GM18861 (cell line): Measurements from ENCODE around the gene TCTN3.
"Not testable (repeated sequence)": the region's sequence is repeated elsewhere in the genome, so short reads cannot be mapped to it uniquely, and the experiment has no call there.

Experiments used
- ATAC-seq: cut with Tn5 transposase; IDR thresholded peaks from one replicate; pipeline ENCODE4 v1.9.1; 2021; ENCODE audit not compliant: unreplicated experiment

The TCTN3 gene

GRCh38 chr10:95635319-95635733 is 58.4 kb downstream of the TCTN3 start:
- ATAC-seq = no peak

DNA sequence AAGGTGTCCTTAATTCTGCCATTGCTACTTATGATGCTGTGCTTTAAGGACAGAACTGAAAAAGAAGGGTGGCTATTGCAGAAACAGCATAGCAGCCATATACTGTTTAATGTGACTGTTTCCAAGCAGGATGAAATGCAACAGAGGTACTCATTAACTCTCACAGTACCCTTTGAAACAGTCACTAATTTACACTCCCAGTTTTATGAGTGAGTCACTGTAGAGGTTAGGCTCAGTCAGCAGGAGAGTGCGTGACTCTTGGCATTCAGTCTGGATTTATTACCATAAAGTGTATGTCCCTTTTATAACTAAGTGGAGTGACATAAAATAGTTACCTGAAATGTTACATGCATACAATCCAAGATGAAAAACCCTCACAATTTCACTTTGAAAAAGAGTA is 64.9 kb downstream of the TCTN3 start:
- no peak for ATAC-seq

DNA sequence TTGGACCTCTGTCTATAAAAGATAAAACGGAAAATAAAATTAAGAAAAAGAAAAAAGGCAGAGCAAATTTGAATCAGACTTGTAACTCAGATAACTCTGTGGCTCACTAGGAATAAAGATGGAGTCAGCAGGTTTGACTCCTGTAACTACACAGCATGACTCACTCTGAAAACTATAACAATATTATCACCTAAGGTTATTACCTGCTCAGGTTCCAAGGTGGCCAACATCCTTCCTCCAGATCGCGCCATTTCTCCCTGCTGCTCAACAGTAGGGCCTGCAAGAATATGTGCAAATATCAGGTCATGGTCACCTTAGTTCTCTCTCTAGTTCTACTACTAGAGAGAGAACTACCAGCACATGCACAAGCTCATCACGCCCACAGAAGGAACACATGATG is 67.2 kb downstream of the TCTN3 start:
- no peak for ATAC-seq

GRCh38 chr10:95620415-95620814 is 73.3 kb downstream of the TCTN3 start:
- ATAC-seq = not testable (repeated sequence)

DNA sequence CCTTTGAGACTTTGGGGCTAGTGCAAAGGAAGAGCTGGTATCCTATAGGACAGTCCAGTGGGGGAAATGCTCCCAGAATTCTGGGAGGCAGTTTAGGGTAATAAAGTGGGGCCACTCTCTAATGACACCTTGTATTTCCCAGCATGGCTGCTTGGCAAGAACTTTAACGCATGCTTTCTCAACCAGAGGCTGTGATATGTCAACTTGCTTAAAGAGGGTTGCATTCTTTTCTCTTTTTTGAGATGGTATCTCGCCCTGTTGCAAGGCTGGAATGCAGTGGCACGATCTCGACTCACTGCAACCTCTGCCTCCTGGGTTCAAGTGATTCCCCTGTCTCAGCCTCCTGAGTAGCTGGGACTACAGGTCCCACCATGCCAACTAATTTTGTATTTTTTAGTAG is 75.6 kb downstream of the TCTN3 start:
- no peak for ATAC-seq

DNA sequence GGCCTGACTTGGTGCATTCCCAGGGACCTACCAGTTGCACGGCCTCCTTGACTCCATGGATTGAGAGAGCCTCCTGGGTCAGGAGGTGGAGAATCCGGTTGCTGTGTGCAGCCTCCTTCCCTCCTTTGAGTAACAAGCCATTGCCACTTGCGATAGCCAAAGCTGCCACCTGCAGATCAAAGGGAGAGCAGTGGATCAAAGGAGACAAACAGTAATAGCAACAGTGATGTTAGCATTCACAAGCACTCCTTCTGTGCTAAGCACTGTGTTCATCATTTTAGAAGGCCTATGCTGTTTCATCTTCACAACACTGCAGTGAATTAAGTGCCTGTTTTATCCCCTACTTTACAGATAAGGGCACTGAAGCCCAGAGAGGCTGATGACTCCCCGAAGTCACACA is 77.3 kb downstream of the TCTN3 start:
- no peak for ATAC-seq
